ENCODE results near the gene ZNF701.
A peak's percentile ranks its signal among the peaks of the same experiment; 100 is the strongest.
"Not testable (repeated sequence)": the region's sequence is repeated elsewhere in the genome, so short reads cannot be mapped to it uniquely, and the experiment has no call there.

Gene ZNF701

GRCh38 chr19:52601025-52601973 is 31.2 kb downstream of the ZNF701 start:
- WGBS (ENCODE audit: insufficient coverage, insufficient read length) = no CpG with 5 or more reads among the region's 62 CpGs
- Histone ChIP-seq H3K27me3 (ENCODE audit: control insufficient read depth, insufficient read depth, low read length) (no peaks in the 10 kb centered on the region), H3K36me3 (ENCODE audit: control insufficient read depth, insufficient read depth, low read length) (no peaks in the 10 kb centered on the region), H3K4me3 (ENCODE audit: low read length) (peak overlapping the region; percentile 81; the same call in 1 of the 2 replicates), H3K9me3 (ENCODE audit: control insufficient read depth, insufficient read depth, low read length) (no peaks in the 10 kb centered on the region), H3K27ac (ENCODE audit: low read length) (no peak overlapping the region), H3K4me1 (ENCODE audit: control insufficient read depth, insufficient read depth, low read length) (0 out of 2 replicates have a peak, but pooled peaks cover 1% of the 10 kb centered on the region)
- peak; percentile 64 for DNase-seq (ENCODE audit: low read depth, low spot score)

DNA sequence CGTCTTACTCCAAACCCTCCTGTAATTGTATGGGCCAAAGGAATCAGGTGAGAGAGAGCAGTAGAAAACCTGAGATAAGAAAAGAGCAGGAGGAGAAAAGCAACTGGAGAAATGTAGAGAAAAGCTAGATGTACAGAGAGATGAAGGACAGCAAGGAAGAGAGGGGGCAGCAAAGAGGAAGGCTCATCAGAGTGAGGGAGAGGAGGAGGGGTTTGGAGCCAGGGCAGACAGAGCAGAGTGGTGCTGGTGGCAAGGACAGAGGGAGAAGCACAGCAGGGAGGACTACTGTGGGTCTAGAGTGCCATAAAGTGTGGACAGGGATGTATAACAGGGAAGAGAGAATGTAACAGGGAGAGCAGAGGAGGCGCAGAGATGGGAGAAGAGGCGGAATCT is 31.9 kb downstream of the ZNF701 start:
- H3K9me3 ChIP-seq (ENCODE audit: control insufficient read depth, insufficient read depth, low read length); H3K36me3 ChIP-seq (ENCODE audit: control insufficient read depth, insufficient read depth, low read length); DNase-seq (ENCODE audit: low read depth, low spot score); H3K4me3 ChIP-seq (ENCODE audit: low read length); H3K4me1 ChIP-seq (ENCODE audit: control insufficient read depth, insufficient read depth, low read length); H3K27me3 ChIP-seq (ENCODE audit: control insufficient read depth, insufficient read depth, low read length); H3K27ac ChIP-seq (ENCODE audit: low read length): not testable (repeated sequence)
- no CpG with 5 or more reads among the region's 3 CpGs for WGBS (ENCODE audit: insufficient coverage, insufficient read length)

GRCh38 chr19:52602941-52603340 is 32.9 kb downstream of the ZNF701 start:
- no CpG with 5 or more reads among the region's 2 CpGs for WGBS (ENCODE audit: insufficient coverage, insufficient read length)
- Histone ChIP-seq H3K9me3 (ENCODE audit: control insufficient read depth, insufficient read depth, low read length) (no peaks in the 10 kb centered on the region), H3K36me3 (ENCODE audit: control insufficient read depth, insufficient read depth, low read length) (no peaks in the 10 kb centered on the region), H3K4me1 (ENCODE audit: control insufficient read depth, insufficient read depth, low read length) (0 out of 2 replicates have a peak, but pooled peaks cover 3% of the 10 kb centered on the region), H3K4me3 (ENCODE audit: low read length) (no peak overlapping the region), H3K27ac (ENCODE audit: low read length) (no peak overlapping the region), H3K27me3 (ENCODE audit: control insufficient read depth, insufficient read depth, low read length) (no peaks in the 10 kb centered on the region)
- no peak for DNase-seq (ENCODE audit: low read depth, low spot score)

DNA sequence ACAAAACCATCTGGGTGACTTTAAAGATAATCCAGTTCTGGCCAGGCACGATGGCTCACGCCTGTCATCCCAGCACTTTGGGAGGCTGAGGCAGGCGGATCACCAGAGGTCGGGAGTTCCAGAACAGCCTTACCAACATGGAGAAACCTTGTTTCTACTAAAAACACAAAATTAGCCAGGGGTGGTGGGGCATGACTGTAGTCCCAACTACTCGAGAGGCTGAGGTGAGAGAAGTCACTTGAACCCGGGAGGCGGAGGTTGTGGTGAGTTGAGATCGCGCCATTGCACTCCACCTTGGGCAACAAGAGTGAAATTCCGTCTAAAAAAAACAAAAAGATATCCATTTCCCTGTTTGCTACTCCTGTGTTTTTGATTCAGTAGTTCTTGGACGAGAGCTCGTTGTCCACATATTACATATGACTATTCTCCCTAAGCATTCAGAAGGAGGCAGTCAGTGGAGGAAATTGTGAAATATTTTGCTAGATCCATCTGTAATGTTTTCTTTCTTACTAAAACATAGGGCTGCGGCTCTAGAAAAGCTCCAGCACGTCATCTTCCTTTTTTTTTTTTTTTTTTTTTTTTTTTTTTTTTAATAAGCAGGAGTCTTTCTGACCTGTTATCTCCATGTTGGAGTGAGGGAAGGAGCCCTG is 33.6 kb downstream of the ZNF701 start:
- no peak for DNase-seq (ENCODE audit: low read depth, low spot score)
- Histone ChIP-seq H3K4me3 (ENCODE audit: low read length) (no peak overlapping the region), H3K27ac (ENCODE audit: low read length) (no peak overlapping the region), H3K27me3 (ENCODE audit: control insufficient read depth, insufficient read depth, low read length) (no peaks in the 10 kb centered on the region), H3K36me3 (ENCODE audit: control insufficient read depth, insufficient read depth, low read length) (no peaks in the 10 kb centered on the region), H3K9me3 (ENCODE audit: control insufficient read depth, insufficient read depth, low read length) (no peaks in the 10 kb centered on the region), H3K4me1 (ENCODE audit: control insufficient read depth, insufficient read depth, low read length) (0 out of 2 replicates have a peak, but pooled peaks cover 3% of the 10 kb centered on the region)
- WGBS (ENCODE audit: insufficient coverage, insufficient read length) = no CpG with 5 or more reads among the region's 14 CpGs

GRCh38 chr19:52613299-52613906 is 43.3 kb downstream of the ZNF701 start:
- no peaks in the 10 kb centered on the region for H3K27me3 ChIP-seq (ENCODE audit: control insufficient read depth, insufficient read depth, low read length)
- no peaks in the 10 kb centered on the region for H3K4me1 ChIP-seq (ENCODE audit: control insufficient read depth, insufficient read depth, low read length)
- no peak overlapping the region for H3K4me3 ChIP-seq (ENCODE audit: low read length)
- H3K36me3 ChIP-seq (ENCODE audit: control insufficient read depth, insufficient read depth, low read length) = no peaks in the 10 kb centered on the region; the same call in 1 of the 2 replicates
- DNase-seq (ENCODE audit: low read depth, low spot score) = no peak
- no CpG with 5 or more reads among the region's 5 CpGs for WGBS (ENCODE audit: insufficient coverage, insufficient read length)
- no peaks in the 10 kb centered on the region; the same call in 1 of the 2 replicates for H3K9me3 ChIP-seq (ENCODE audit: control insufficient read depth, insufficient read depth, low read length)
- H3K27ac ChIP-seq (ENCODE audit: low read length) = no peak overlapping the region

DNA sequence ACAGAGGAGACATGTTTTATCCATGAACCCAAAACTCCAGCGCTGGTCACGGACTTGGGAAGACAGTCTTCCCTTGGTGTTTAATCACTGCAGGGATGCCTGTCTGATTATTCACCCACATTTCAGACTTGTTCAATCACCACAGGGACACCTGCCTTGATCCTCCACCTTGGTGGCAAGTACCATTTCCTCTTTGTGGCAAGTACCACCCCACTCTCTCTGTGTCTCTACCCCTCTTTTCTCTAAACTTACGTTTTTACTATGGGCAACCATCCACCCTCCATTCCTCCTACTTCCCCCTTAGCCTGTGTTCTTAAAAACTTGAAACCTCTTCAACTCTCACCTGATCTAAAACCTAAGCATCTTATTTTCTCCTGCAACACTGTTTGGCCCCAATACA is 51.3 kb downstream of the ZNF701 start:
- no peaks in the 10 kb centered on the region for H3K9me3 ChIP-seq (ENCODE audit: control insufficient read depth, insufficient read depth, low read length)
- H3K27me3 ChIP-seq (ENCODE audit: control insufficient read depth, insufficient read depth, low read length) = no peaks in the 10 kb centered on the region
- H3K4me1 ChIP-seq (ENCODE audit: control insufficient read depth, insufficient read depth, low read length) = no peaks in the 10 kb centered on the region
- no peak for DNase-seq (ENCODE audit: low read depth, low spot score)
- no peak overlapping the region for H3K4me3 ChIP-seq (ENCODE audit: low read length)
- WGBS (ENCODE audit: insufficient coverage, insufficient read length) = 100% methylated on average over 1 of the region's 3 CpGs
- H3K36me3 ChIP-seq (ENCODE audit: control insufficient read depth, insufficient read depth, low read length) = no peaks in the 10 kb centered on the region; the same call in 1 of the 2 replicates
- no peak overlapping the region for H3K27ac ChIP-seq (ENCODE audit: low read length)

DNA sequence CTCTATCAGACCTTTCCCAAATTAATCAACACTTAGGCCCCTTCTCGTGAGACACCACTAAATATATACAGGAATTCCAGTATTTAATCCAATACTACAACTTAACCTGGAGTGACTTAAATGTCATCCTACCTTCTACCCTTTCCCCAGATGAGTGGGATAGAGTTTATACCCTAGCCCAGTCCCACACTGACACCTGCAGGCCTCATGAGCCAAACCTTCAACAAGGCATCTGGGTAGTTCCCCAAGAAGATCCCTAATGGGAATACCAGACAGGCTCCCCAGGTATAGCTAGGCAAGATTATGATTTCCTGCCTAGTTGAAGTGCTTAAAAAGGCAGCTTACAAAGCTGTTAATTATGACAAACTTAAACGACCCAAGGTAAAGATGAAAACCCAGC is 52.2 kb downstream of the ZNF701 start:
- no peaks in the 10 kb centered on the region for H3K4me1 ChIP-seq (ENCODE audit: control insufficient read depth, insufficient read depth, low read length)
- no peak for DNase-seq (ENCODE audit: low read depth, low spot score)
- H3K9me3 ChIP-seq (ENCODE audit: control insufficient read depth, insufficient read depth, low read length) = no peaks in the 10 kb centered on the region
- no peaks in the 10 kb centered on the region for H3K27me3 ChIP-seq (ENCODE audit: control insufficient read depth, insufficient read depth, low read length)
- no peak overlapping the region for H3K4me3 ChIP-seq (ENCODE audit: low read length)
- no CpG with 5 or more reads among the region's 2 CpGs for WGBS (ENCODE audit: insufficient coverage, insufficient read length)
- H3K27ac ChIP-seq (ENCODE audit: low read length) = no peak overlapping the region
- H3K36me3 ChIP-seq (ENCODE audit: control insufficient read depth, insufficient read depth, low read length) = no peaks in the 10 kb centered on the region

- no CpG with 5 or more reads among the region's 5 CpGs for WGBS (ENCODE audit: insufficient coverage, insufficient read length)
- Histone ChIP-seq H3K36me3 (ENCODE audit: control insufficient read depth, insufficient read depth, low read length) (no peaks in the 10 kb centered on the region; the same call in 1 of the 2 replicates), H3K27me3 (ENCODE audit: control insufficient read depth, insufficient read depth, low read length) (no peaks in the 10 kb centered on the region)
These were observed 56.8 kb downstream of the ZNF701 start for GRCh38 chr19:52626915-52627314.

GRCh38 chr19:52627441-52627840 is 57.4 kb downstream of the ZNF701 start:
- not testable (repeated sequence) for H3K27ac ChIP-seq (ENCODE audit: low read length); DNase-seq (ENCODE audit: low read depth, low spot score); H3K9me3 ChIP-seq (ENCODE audit: control insufficient read depth, insufficient read depth, low read length); H3K36me3 ChIP-seq (ENCODE audit: control insufficient read depth, insufficient read depth, low read length); H3K4me3 ChIP-seq (ENCODE audit: low read length); H3K27me3 ChIP-seq (ENCODE audit: control insufficient read depth, insufficient read depth, low read length); H3K4me1 ChIP-seq (ENCODE audit: control insufficient read depth, insufficient read depth, low read length)
- WGBS (ENCODE audit: insufficient coverage, insufficient read length) = no CpG with 5 or more reads among the region's 3 CpGs

More at GRCh38 chr19:52626915-52627314, 56.8 kb downstream of the ZNF701 start:
- Histone ChIP-seq H3K9me3 (ENCODE audit: control insufficient read depth, insufficient read depth, low read length) (no peaks in the 10 kb centered on the region; the same call in 1 of the 2 replicates), H3K4me3 (ENCODE audit: low read length) (no peak overlapping the region), H3K4me1 (ENCODE audit: control insufficient read depth, insufficient read depth, low read length) (no peaks in the 10 kb centered on the region), H3K27ac (ENCODE audit: low read length) (no peak overlapping the region)
- DNase-seq (ENCODE audit: low read depth, low spot score) = no peak

Measured in iPS DF 6.9 (cell line).